IMR-90 (cell line): ENCODE data around the gene TOR4A. TPM values are rescaled to one million over a fixed set of nuclear protein-coding genes. Genes with fewer than 3 reads are reported as not detected.

Source experiments
- ATAC-seq: fragments of 200-7000 bp; cut with Tn5 transposase; 2 replicates; pipeline ENCODE4 v1.9.1; 2020; ENCODE audit warnings: low read depth, mild to moderate bottlenecking, moderate library complexity
- BruUV-seq: library from RNA; stranded (reverse); fragments of 400-500 nt; replicated peaks from 2 replicates; lab custom pipeline; 2021; lab: Mats Ljungman, UMichigan
- CTCF ChIA-PET: fragments of 300-600 bp; formaldehyde crosslinking; extraction: SDS; loops from one replicate; lab custom pipeline; 2021; ENCODE audit warnings: antibody characterized with exemption; lab: Yijun Ruan, JAX
- POLR2A ChIA-PET: fragments of 300-600 bp; sonication (Branson Sonifier 250); formaldehyde crosslinking; loops from one replicate; lab custom pipeline; 2022; ENCODE audit warnings: antibody characterized with exemption; ENCODE audit not compliant: unreplicated experiment; lab: Charles Lee
- DNase-seq: peaks from one replicate; pipeline ENCODE4 v3.0.0; 2013
- H2AFZ ChIP-seq: replicated peaks from 2 replicates; pipeline ENCODE3; 2013; ENCODE audit warnings: low read length, mild to moderate bottlenecking; ENCODE audit not compliant: poor library complexity
- H2AK5ac ChIP-seq: 2 replicates; pipeline ENCODE4 v1.6.1; 2013; ENCODE audit warnings: low read depth, low read length, inconsistent platforms
- H2AK9ac ChIP-seq: replicated peaks from 2 replicates; pipeline ENCODE3; 2013; ENCODE audit warnings: mild to moderate bottlenecking, low read depth, low read length, moderate library complexity; ENCODE audit not compliant: poor library complexity
- H2BK120ac ChIP-seq: 2 replicates; pipeline ENCODE4 v1.6.1; 2013; ENCODE audit warnings: low read depth, low read length, inconsistent platforms
- H2BK15ac ChIP-seq: 3 replicates; pipeline ENCODE4 v1.6.1; 2013; ENCODE audit warnings: low read depth, low read length, inconsistent platforms
- H2BK20ac ChIP-seq: 2 replicates; pipeline ENCODE4 v1.6.1; 2013; ENCODE audit warnings: low read depth, mild to moderate bottlenecking, inconsistent platforms, low read length, moderate library complexity
- H2BK5ac ChIP-seq: 2 replicates; pipeline ENCODE4 v1.6.1; 2013; ENCODE audit warnings: mild to moderate bottlenecking, low read depth, low read length, inconsistent platforms; ENCODE audit not compliant: poor library complexity, severe bottlenecking
- H3K14ac ChIP-seq: replicated peaks from 2 replicates; pipeline ENCODE4 v1.6.1; 2013; ENCODE audit warnings: low read depth, low read length, inconsistent platforms
- H3K18ac ChIP-seq: 2 replicates; pipeline ENCODE4 v1.6.1; 2013; ENCODE audit warnings: low read depth, low read length, control low read depth
- H3K23ac ChIP-seq: 2 replicates; pipeline ENCODE4 v1.6.1; 2013; ENCODE audit warnings: low read depth, low read length, inconsistent platforms
- H3K27ac ChIP-seq: 2 replicates; pipeline ENCODE4 v1.5.1; 2013; ENCODE audit warnings: mild to moderate bottlenecking, control low read depth, low read length; ENCODE audit not compliant: insufficient read depth
- H3K27me3 ChIP-seq: 2 replicates; pipeline ENCODE4 v1.6.1; 2013; ENCODE audit warnings: low read length; ENCODE audit not compliant: control insufficient read depth, insufficient read depth
- H3K36me3 ChIP-seq: 2 replicates; pipeline ENCODE4 v1.6.1; 2013; ENCODE audit warnings: low read length, mixed read lengths; ENCODE audit not compliant: control insufficient read depth, insufficient read depth
- H3K4ac ChIP-seq: 2 replicates; pipeline ENCODE4 v1.6.1; 2013; ENCODE audit warnings: low read depth, low read length, inconsistent platforms
- H3K4me1 ChIP-seq: 2 replicates; pipeline ENCODE4 v1.6.1; 2013; ENCODE audit warnings: low read length, mixed read lengths; ENCODE audit not compliant: control insufficient read depth, insufficient read depth
- H3K4me2 ChIP-seq: 2 replicates; pipeline ENCODE4 v1.6.1; 2013; ENCODE audit warnings: low read depth, mild to moderate bottlenecking, control low read depth, low read length, moderate library complexity
- H3K4me3 ChIP-seq: 2 replicates; pipeline ENCODE4 v1.5.1; 2013; ENCODE audit warnings: low read depth, mild to moderate bottlenecking, control low read depth, low read length, moderate library complexity; ENCODE audit not compliant: insufficient read depth
- H3K56ac ChIP-seq: 2 replicates; pipeline ENCODE4 v1.6.1; 2013; ENCODE audit warnings: low read length, inconsistent platforms; ENCODE audit not compliant: insufficient read depth; ENCODE audit errors: extremely low read depth
- H3K79me1 ChIP-seq, 2 experiments: 2 replicates each; pipeline ENCODE4 v1.6.1; 2013; ENCODE audit warnings: low read length in 2 of 2, inconsistent platforms in 1 of 2, low read depth in 1 of 2
- H3K9ac ChIP-seq: 2 replicates; pipeline ENCODE4 v1.6.1; 2013; ENCODE audit warnings: low read depth, low read length, control low read depth
- H3K9me1 ChIP-seq: 2 replicates; pipeline ENCODE4 v1.6.1; 2013; ENCODE audit warnings: low read length, inconsistent platforms; ENCODE audit not compliant: insufficient read depth
- H3K9me3 ChIP-seq: 2 replicates; pipeline ENCODE4 v1.6.1; 2013; ENCODE audit warnings: low read length; ENCODE audit not compliant: control insufficient read depth, insufficient read depth
- H4K20me1 ChIP-seq: 2 replicates; pipeline ENCODE4 v1.6.1; 2013; ENCODE audit warnings: low read length, inconsistent platforms; ENCODE audit not compliant: insufficient read depth
- H4K5ac ChIP-seq: 2 replicates; pipeline ENCODE4 v1.6.1; 2013; ENCODE audit warnings: mild to moderate bottlenecking, low read depth, low read length, control low read depth
- H4K8ac ChIP-seq, 2 experiments: 2 replicates each; pipeline ENCODE4 v1.6.1; 2013; ENCODE audit warnings: low read depth in 2 of 2, low read length in 2 of 2, control low read depth in 1 of 2, inconsistent platforms in 1 of 2
- H4K91ac ChIP-seq: 2 replicates; pipeline ENCODE4 v1.6.1; 2013; ENCODE audit warnings: low read depth, low read length, inconsistent platforms; ENCODE audit not compliant: insufficient read depth
- CEBPB ChIP-seq: IDR thresholded peaks from 2 replicates; pipeline ENCODE4 v1.6.1; 2012; ENCODE audit warnings: low read depth, low read length, improper control_type of control experiment
- CHD1 ChIP-seq: IDR thresholded peaks from 2 replicates; pipeline ENCODE4 v1.6.1; 2012; ENCODE audit warnings: low read depth, low read length, improper control_type of control experiment
- MXI1 ChIP-seq: IDR thresholded peaks from 2 replicates; pipeline ENCODE4 v1.6.1; 2012; ENCODE audit warnings: low read depth, mild to moderate bottlenecking, low read length, moderate library complexity, borderline replicate concordance
- RCOR1 ChIP-seq: IDR thresholded peaks from 2 replicates; pipeline ENCODE4 v1.6.1; 2012; ENCODE audit warnings: mild to moderate bottlenecking, low read length, improper control_type of control experiment; ENCODE audit not compliant: insufficient replicate concordance
- SMC3 ChIP-seq: fragments of 150-350 bp; IDR thresholded peaks from 2 replicates; pipeline ENCODE4 v1.6.1; 2016; ENCODE audit warnings: low read depth, mild to moderate bottlenecking, antibody characterized with exemption, low read length, moderate library complexity
- WGBS, 2 experiments: methylation state at CpG; one replicate each; pipeline versions ENCODE4 v1.1.5 to v1.1.7; 2013; ENCODE audit warnings: missing lambda C conversion rate in 2 of 2; ENCODE audit not compliant: insufficient read length in 1 of 2; ENCODE audit errors: extremely low coverage in 2 of 2; 5-methylcytosine and 5-hydroxymethylcytosine counted together
- dilution Hi-C: fragments of 300-500 bp; cut with HindIII; formaldehyde crosslinking; loops from one replicate; pipeline ENCODE4 v1.14.3; 2018; ENCODE audit warnings: low sequenced_read_pairs; ENCODE audit not compliant: unreplicated experiment
- in situ Hi-C: fragments of 300-500 bp; cut with MboI; formaldehyde crosslinking; loops from 3 replicates; pipeline ENCODE4 v1.14.3; 2019; ENCODE audit warnings: low sequenced_read_pairs, inconsistent platforms, mixed read lengths
- intact Hi-C: fragments of 100-400 bp; cut with micrococcal nuclease; formaldehyde crosslinking; loops from 2 replicates; pipeline ENCODE4 v1.10.0; 2022
- polyA plus RNA-seq, 3 experiments: library from polyadenylated mRNA; depleted of rRNA; stranded (reverse); fragments of >200 nt; gene quantifications; 2 replicates each; pipeline ENCODE4 v1.2.3, GENCODE V29; 2012; ENCODE audit warnings: low replicate concordance in 1 of 3
- total RNA-seq: library from RNA; depleted of rRNA; stranded (reverse); fragments of >200 nt; gene quantifications from 2 replicates; pipeline ENCODE4 v1.2.3, GENCODE V29; 2012

TOR4A gene
- total and polyA plus RNA-seq, 2 of the 4 experiments (the other 2 are of a cell fraction) = 9.7 to 22.9 TPM

DNA sequence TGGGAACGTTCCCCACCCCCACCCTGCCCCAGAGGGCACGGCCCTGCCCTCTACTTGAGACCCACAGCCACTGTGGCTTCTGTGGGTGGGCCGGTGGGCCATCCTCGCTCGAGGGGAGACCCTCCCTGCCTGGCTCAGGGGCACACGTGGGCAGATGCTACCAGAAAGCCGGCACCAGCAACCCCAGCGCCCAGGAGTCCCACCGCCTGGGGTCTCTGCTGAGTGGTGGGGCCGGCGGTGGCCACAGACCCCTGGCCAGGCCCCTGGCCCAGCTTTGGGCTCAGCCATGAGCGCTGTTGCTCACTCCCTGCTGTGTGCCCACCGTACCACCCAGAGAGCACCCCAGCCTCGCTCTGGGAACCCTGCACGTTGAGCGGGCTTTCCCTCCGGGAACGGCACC is 41.1 kb downstream of the TOR4A start:
- no peak overlapping the region for H4K91ac ChIP-seq
- H2BK20ac ChIP-seq = no peak overlapping the region
- H2AK9ac ChIP-seq = no peak overlapping the region
- BruUV-seq = no TSS peak
- H2AFZ ChIP-seq = no peak overlapping the region
- 92% methylated on average over 13 of the region's 18 CpGs; no CpG with 5 or more reads in 1 of the 2 experiments for WGBS, 2 experiments
- H4K8ac ChIP-seq = no peak overlapping the region
- TF ChIP-seq CHD1 = no peak
- no peak for TF ChIP-seq SMC3
- no peak for TF ChIP-seq MXI1
- TF ChIP-seq CEBPB = no peak
- no peak for TF ChIP-seq RCOR1
- H3K4me1 ChIP-seq = 0 out of 2 replicates have a peak, but pooled peaks cover 2% of the 10 kb centered on the region
- no peak overlapping the region for H3K4ac ChIP-seq
- H3K9me3 ChIP-seq = no peaks in the 10 kb centered on the region
- no peak overlapping the region for H3K9ac ChIP-seq
- ATAC-seq = no peak
- in situ Hi-C loops (no loop called here), dilution Hi-C loops (no loop called here), intact Hi-C loops (no loop called here)
- no peak overlapping the region for H3K27ac ChIP-seq
- no peak overlapping the region for H2BK15ac ChIP-seq
- ChIA-PET CTCF (no interaction called here), POLR2A (no interaction called here)
- H3K36me3 ChIP-seq = no peaks in the 10 kb centered on the region
- H3K18ac ChIP-seq = no peak overlapping the region
- no peaks in the 10 kb centered on the region for H3K9me1 ChIP-seq
- no peak overlapping the region for H3K4me2 ChIP-seq
- H4K20me1 ChIP-seq = no peaks in the 10 kb centered on the region
- no peak overlapping the region for H2BK5ac ChIP-seq
- no peaks in the 10 kb centered on the region for H3K79me1 ChIP-seq
- H4K5ac ChIP-seq = no peak overlapping the region
- H2BK120ac ChIP-seq = no peak overlapping the region
- DNase-seq = no peak
- H2AK5ac ChIP-seq = no peak overlapping the region
- H3K4me3 ChIP-seq = no peak overlapping the region
- no peaks in the 10 kb centered on the region; the same call in 1 of the 2 replicates for H3K27me3 ChIP-seq
- H3K14ac ChIP-seq = no peak overlapping the region
- no peak overlapping the region for H3K23ac ChIP-seq
- no peak overlapping the region for H3K56ac ChIP-seq
